ENCODE data around the gene TAOK1.

TAOK1 gene

DNA sequence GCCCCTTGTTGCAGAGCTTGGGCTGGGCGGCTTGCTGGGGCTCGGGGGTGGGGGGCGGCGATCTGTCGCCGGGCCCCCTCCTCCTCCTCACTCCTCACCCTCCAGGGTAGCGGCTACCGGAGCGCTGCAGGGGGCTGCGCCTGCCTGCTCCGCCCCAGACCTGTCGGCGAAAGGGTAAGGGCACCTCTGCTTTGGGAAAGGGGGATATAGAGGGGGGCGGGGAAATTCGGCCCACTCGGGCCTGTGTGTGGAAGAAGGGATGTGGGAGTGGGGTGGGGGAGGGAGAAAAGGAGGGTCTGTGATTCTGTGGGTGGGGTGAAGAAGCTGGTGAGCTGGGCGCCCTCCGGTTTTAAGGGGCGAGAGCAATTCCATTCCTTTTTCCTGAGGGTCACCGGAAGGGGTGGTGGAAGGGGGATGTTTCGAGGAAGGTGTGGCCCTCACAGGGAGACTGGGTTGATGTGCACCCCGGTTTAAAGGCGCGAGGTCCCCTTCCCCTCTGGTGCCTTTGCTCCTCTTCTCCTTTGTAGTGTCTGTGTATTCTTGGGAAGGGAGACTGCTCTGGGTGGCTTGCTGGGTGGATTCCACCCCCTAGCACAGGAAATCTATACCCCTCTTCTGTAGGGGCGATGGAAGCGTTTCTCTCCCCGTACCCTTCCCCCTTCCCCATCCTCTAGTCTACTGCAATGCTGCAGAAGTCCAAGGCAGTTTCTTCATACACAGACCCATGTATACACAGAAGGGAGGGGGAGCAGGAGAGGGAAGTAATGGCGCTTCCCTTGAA, 878 bp downstream of the TAOK1 start:
- Histone ChIP-seq H3K79me2 (ENCODE audit: control insufficient read depth, low read length) (peaks cover 74% of the 10 kb centered on the region), H3K4me2 (ENCODE audit: low read length) (peak overlapping the region; percentile 71), H3F3A (ENCODE audit: control insufficient read depth, insufficient read depth) (no peaks in the 10 kb centered on the region), H3K27ac (ENCODE audit: low read depth, low read length) (peak overlapping the region; percentile 55), H3K27me3 (ENCODE audit: control insufficient read depth, low read length) (no peaks in the 10 kb centered on the region), H4K20me1 (ENCODE audit: control insufficient read depth, insufficient read depth, low read depth, low read length) (no peaks in the 10 kb centered on the region), H3K4me1 (ENCODE audit: control insufficient read depth, low read length) (peaks cover 48% of the 10 kb centered on the region), H3K36me3 (ENCODE audit: control insufficient read depth, low read length) (peaks cover 19% of the 10 kb centered on the region), H3K9me3 (ENCODE audit: control insufficient read depth, insufficient read depth, low read length) (no peaks in the 10 kb centered on the region), H3K9me2 (replicated peaks; ENCODE audit: control insufficient read depth, low read length) (no peaks in the 10 kb centered on the region), H3K4me3 (ENCODE audit: low read length) (peak overlapping the region; percentile 85)
- TF ChIP-seq, protein P1, sequence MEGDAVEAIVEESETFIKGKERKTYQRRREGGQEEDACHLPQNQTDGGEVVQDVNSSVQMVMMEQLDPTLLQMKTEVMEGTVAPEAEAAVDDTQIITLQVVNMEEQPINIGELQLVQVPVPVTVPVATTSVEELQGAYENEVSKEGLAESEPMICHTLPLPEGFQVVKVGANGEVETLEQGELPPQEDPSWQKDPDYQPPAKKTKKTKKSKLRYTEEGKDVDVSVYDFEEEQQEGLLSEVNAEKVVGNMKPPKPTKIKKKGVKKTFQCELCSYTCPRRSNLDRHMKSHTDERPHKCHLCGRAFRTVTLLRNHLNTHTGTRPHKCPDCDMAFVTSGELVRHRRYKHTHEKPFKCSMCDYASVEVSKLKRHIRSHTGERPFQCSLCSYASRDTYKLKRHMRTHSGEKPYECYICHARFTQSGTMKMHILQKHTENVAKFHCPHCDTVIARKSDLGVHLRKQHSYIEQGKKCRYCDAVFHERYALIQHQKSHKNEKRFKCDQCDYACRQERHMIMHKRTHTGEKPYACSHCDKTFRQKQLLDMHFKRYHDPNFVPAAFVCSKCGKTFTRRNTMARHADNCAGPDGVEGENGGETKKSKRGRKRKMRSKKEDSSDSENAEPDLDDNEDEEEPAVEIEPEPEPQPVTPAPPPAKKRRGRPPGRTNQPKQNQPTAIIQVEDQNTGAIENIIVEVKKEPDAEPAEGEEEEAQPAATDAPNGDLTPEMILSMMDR (IDR thresholded peaks at IDR 0.05; ENCODE audit: low read depth, low read length, poor library complexity, severe bottlenecking) = no peak
- no peak for TF ChIP-seq EZH2phosphoT487 (IDR thresholded peaks at IDR 0.05; ENCODE audit: borderline replicate concordance, low read length)

DNA sequence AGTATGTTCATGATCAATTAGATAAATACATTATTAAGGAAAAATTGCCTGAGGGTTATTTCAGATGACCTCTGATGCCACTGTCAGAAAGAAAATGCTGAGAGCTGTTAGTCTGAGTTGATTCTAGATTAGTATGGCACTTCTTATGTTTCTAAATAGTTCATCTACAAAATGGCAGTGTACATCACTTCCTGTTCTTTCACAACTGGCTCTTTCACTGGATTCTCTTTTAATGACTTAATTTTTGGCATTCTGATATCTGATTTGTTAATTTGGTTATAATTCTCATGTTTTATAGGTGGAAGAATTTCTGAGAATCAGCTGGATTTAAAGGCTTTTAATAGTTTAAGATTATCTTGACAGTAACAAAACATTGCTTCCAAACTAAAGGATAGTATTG, 3.3 kb downstream of the TAOK1 start:
- H4K20me1 ChIP-seq (ENCODE audit: control insufficient read depth, insufficient read depth, low read depth, low read length) = no peaks in the 10 kb centered on the region
- H3K4me1 ChIP-seq (ENCODE audit: control insufficient read depth, low read length) = peaks cover 30% of the 10 kb centered on the region
- H3F3A ChIP-seq (ENCODE audit: control insufficient read depth, insufficient read depth) = no peaks in the 10 kb centered on the region
- no peaks in the 10 kb centered on the region for H3K27me3 ChIP-seq (ENCODE audit: control insufficient read depth, low read length)
- H3K36me3 ChIP-seq (ENCODE audit: control insufficient read depth, low read length) = peaks cover 31% of the 10 kb centered on the region
- no peaks in the 10 kb centered on the region for H3K9me2 ChIP-seq (replicated peaks; ENCODE audit: control insufficient read depth, low read length)
- no peaks in the 10 kb centered on the region for H3K9me3 ChIP-seq (ENCODE audit: control insufficient read depth, insufficient read depth, low read length)
- H3K4me3 ChIP-seq (ENCODE audit: low read length) = peak overlapping the region; percentile 85
- no peak overlapping the region for H3K27ac ChIP-seq (ENCODE audit: low read depth, low read length)
- TF ChIP-seq EZH2phosphoT487 (IDR thresholded peaks at IDR 0.05; ENCODE audit: borderline replicate concordance, low read length) = no peak
- TF ChIP-seq, protein P1 (IDR thresholded peaks at IDR 0.05; ENCODE audit: low read depth, low read length, poor library complexity, severe bottlenecking) = no peak
- peak overlapping the region; percentile 71 for H3K4me2 ChIP-seq (ENCODE audit: low read length)
- H3K79me2 ChIP-seq (ENCODE audit: control insufficient read depth, low read length) = peaks cover 94% of the 10 kb centered on the region

DNA sequence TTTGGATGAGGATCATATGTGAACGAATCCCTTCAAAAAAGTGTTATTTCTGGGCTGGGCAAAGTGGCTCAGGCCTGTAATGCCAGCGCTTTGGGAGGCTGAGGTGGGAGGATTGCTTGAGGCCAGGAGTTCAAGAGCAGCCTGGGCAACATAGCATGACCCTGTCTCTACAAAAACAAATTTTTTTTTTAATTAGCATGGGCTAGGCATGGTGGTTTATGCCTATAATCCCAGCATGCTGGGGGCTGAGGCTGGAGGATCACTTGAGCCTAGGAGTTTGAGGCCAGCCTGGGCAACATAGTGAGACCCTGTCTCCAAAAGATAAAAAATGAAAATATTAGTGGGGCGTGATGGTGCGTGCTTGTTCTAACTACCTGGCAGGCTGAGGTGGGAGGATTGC, 4.6 kb downstream of the TAOK1 start:
- no peaks in the 10 kb centered on the region for H4K20me1 ChIP-seq (ENCODE audit: control insufficient read depth, insufficient read depth, low read depth, low read length)
- H3K79me2 ChIP-seq (ENCODE audit: control insufficient read depth, low read length) = peaks cover 97% of the 10 kb centered on the region
- H3K36me3 ChIP-seq (ENCODE audit: control insufficient read depth, low read length) = peaks cover 41% of the 10 kb centered on the region
- H3K4me2 ChIP-seq (ENCODE audit: low read length) = no peak overlapping the region
- TF ChIP-seq, protein P1 (IDR thresholded peaks at IDR 0.05; ENCODE audit: low read depth, low read length, poor library complexity, severe bottlenecking) = no peak
- H3K9me2 ChIP-seq (replicated peaks; ENCODE audit: control insufficient read depth, low read length) = no peaks in the 10 kb centered on the region
- H3K27ac ChIP-seq (ENCODE audit: low read depth, low read length) = no peak overlapping the region
- no peaks in the 10 kb centered on the region for H3K9me3 ChIP-seq (ENCODE audit: control insufficient read depth, insufficient read depth, low read length)
- peaks cover 24% of the 10 kb centered on the region for H3K4me1 ChIP-seq (ENCODE audit: control insufficient read depth, low read length)
- no peaks in the 10 kb centered on the region for H3F3A ChIP-seq (ENCODE audit: control insufficient read depth, insufficient read depth)
- no peak overlapping the region for H3K4me3 ChIP-seq (ENCODE audit: low read length)
- no peaks in the 10 kb centered on the region for H3K27me3 ChIP-seq (ENCODE audit: control insufficient read depth, low read length)
